CD4-positive, CD25-positive, alpha-beta regulatory T cell (primary cell): Measurements from ENCODE around the gene WFDC6. TPM values are rescaled to one million over a fixed set of nuclear protein-coding genes. Genes with fewer than 3 reads are reported as not detected.
"Not testable (repeated sequence)": the region's sequence is repeated elsewhere in the genome, so short reads cannot be mapped to it uniquely, and the experiment has no call there.

ENCODE experiments used
- ATAC-seq, 2 donors: fragments of 150-1000 bp; cut with Tn5 transposase; one replicate each; pipeline ENCODE4 v1.10.0; 2021; ENCODE audit warnings: low read depth in 2 of 2, moderate number of reproducible peaks in 2 of 2, moderate library complexity in 1 of 2
- DNase-seq, 3 donors: peaks; one replicate each; pipeline versions ENCODE4 v3.0.0 to v3.0.0-alpha.2; 2012 to 2022; ENCODE audit warnings: mixed read lengths in 1 of 3
- H3K27ac ChIP-seq: one replicate; pipeline ENCODE4 v1.7.0; 2013; ENCODE audit warnings: mild to moderate bottlenecking, low read length; ENCODE audit not compliant: insufficient read depth, poor library complexity, severe bottlenecking
- H3K27me3 ChIP-seq: one replicate; pipeline ENCODE4 v1.7.0; 2013; ENCODE audit warnings: low read length; ENCODE audit not compliant: control insufficient read depth, insufficient read depth
- H3K36me3 ChIP-seq: one replicate; pipeline ENCODE4 v1.7.0; 2013; ENCODE audit warnings: mild to moderate bottlenecking, low read length, moderate library complexity; ENCODE audit not compliant: control insufficient read depth, insufficient read depth
- H3K4me1 ChIP-seq: 2 replicates; pipeline ENCODE4 v1.7.0; 2013; ENCODE audit warnings: mild to moderate bottlenecking, low read length; ENCODE audit not compliant: insufficient read depth, control insufficient read depth, poor library complexity, severe bottlenecking
- H3K4me3 ChIP-seq: one replicate; pipeline ENCODE4 v1.7.0; 2013; ENCODE audit warnings: low read depth, mild to moderate bottlenecking, low read length, moderate library complexity
- H3K9me3 ChIP-seq, 2 experiments: 1 replicate in 1 of 2; 2 replicates in 1 of 2; pipeline ENCODE4 v1.7.0; 2013; ENCODE audit warnings: low read length in 2 of 2, mild to moderate bottlenecking in 1 of 2, moderate library complexity in 1 of 2; ENCODE audit not compliant: control insufficient read depth in 2 of 2
- H3K27ac Mint-ChIP-seq, 3 donors: one replicate each; pipeline ENCODE4 v1.8.0; 2020 to 2022; ENCODE audit warnings: mild to moderate bottlenecking in 3 of 3, mixed read lengths in 3 of 3, moderate library complexity in 2 of 3
- H3K27me3 Mint-ChIP-seq: one replicate; pipeline ENCODE4 v1.8.0; 2022; ENCODE audit warnings: mild to moderate bottlenecking, mixed read lengths
- H3K36me3 Mint-ChIP-seq: one replicate; pipeline ENCODE4 v1.8.0; 2020; ENCODE audit warnings: mixed read lengths
- H3K4me1 Mint-ChIP-seq, 4 donors: one replicate each; pipeline ENCODE4 v1.8.0; 2020 to 2022; ENCODE audit warnings: mixed read lengths in 4 of 4, mild to moderate bottlenecking in 1 of 4
- H3K4me3 Mint-ChIP-seq, 4 donors: one replicate each; pipeline ENCODE4 v1.8.0; 2020 to 2022; ENCODE audit warnings: mild to moderate bottlenecking in 4 of 4, mixed read lengths in 4 of 4, moderate library complexity in 3 of 4
- H3K9me3 Mint-ChIP-seq, 7 donors: one replicate each; pipeline ENCODE4 v1.8.0; 2020 to 2022; ENCODE audit warnings: mixed read lengths in 7 of 7, mild to moderate bottlenecking in 3 of 7, moderate library complexity in 2 of 7
- polyA plus RNA-seq, 4 donors: library from polyadenylated mRNA; unstranded; fragments of 300-500 nt; fragmentation: Illumina TruSeq; gene quantifications; one replicate each; pipeline ENCODE4 v1.2.3, GENCODE V29; 2021
- total RNA-seq: library from RNA; stranded (reverse); gene quantifications from one replicate; pipeline ENCODE4 v1.2.3, GENCODE V29; 2022

WFDC6 gene
- total and polyA plus RNA-seq, 5 donors from 2014 or later: not detected

GRCh38 chr20:45576995-45577394 is 37.7 kb upstream of the WFDC6 start:
- Histone ChIP-seq H3K27ac (no peak overlapping the region), H3K27me3 (peaks cover 6% of the 10 kb centered on the region), H3K9me3 (no peaks in the 10 kb centered on the region), H3K4me3 (no peak overlapping the region), H3K36me3 (no peaks in the 10 kb centered on the region), H3K4me1 (no peaks in the 10 kb centered on the region)
- ATAC-seq (no peak), DNase-seq (no peak)
- Mint-ChIP-seq H3K4me3 (no peak overlapping the region), H3K4me1 (no peaks in the 10 kb centered on the region), H3K9me3 (no peaks in the 10 kb centered on the region), H3K27me3 (peaks cover 45% of the 10 kb centered on the region), H3K36me3 (no peaks in the 10 kb centered on the region), H3K27ac (no peak overlapping the region)

GRCh38 chr20:45575931-45576330 is 36.6 kb upstream of the WFDC6 start:
- Histone ChIP-seq H3K27me3 (peaks cover 6% of the 10 kb centered on the region), H3K4me1 (no peaks in the 10 kb centered on the region), H3K27ac (no peak overlapping the region), H3K9me3 (no peaks in the 10 kb centered on the region), H3K36me3 (no peaks in the 10 kb centered on the region), H3K4me3 (no peak overlapping the region)
- Mint-ChIP-seq H3K4me3 (no peak overlapping the region), H3K27me3 (peaks cover 44% of the 10 kb centered on the region), H3K9me3 (peaks cover 0 to 4% (median 0%) of the 10 kb centered on the region in 7 donors), H3K36me3 (no peaks in the 10 kb centered on the region), H3K4me1 (no peaks in the 10 kb centered on the region), H3K27ac (no peak overlapping the region)
- no peak for ATAC-seq
- DNase-seq: no peak

GRCh38 chr20:45569650-45570049 is 30.4 kb upstream of the WFDC6 start:
- peaks cover 18% of the 10 kb centered on the region for H3K27me3 Mint-ChIP-seq
- H3K4me3 ChIP-seq, H3K4me1 Mint-ChIP-seq, H3K36me3 Mint-ChIP-seq, H3K4me1 ChIP-seq, H3K4me3 Mint-ChIP-seq, H3K27ac ChIP-seq, H3K36me3 ChIP-seq, H3K9me3 ChIP-seq, H3K27ac Mint-ChIP-seq, ATAC-seq, DNase-seq, H3K27me3 ChIP-seq, H3K9me3 Mint-ChIP-seq: not testable (repeated sequence)

GRCh38 chr20:45564760-45565276 is 25.5 kb upstream of the WFDC6 start:
- H3K9me3 ChIP-seq: no peaks in the 10 kb centered on the region
- Mint-ChIP-seq H3K4me3 (no peak overlapping the region), H3K27me3 (peaks cover 28% of the 10 kb centered on the region), H3K9me3 (peaks cover 0 to 4% (median 2%) of the 10 kb centered on the region in 7 donors), H3K4me1 (no peaks in the 10 kb centered on the region), H3K36me3 (no peaks in the 10 kb centered on the region), H3K27ac (no peak overlapping the region)
- H3K36me3 ChIP-seq: no peaks in the 10 kb centered on the region
- peaks cover 3% of the 10 kb centered on the region for H3K27me3 ChIP-seq
- H3K4me3 ChIP-seq: no peak overlapping the region
- H3K4me1 ChIP-seq: no peaks in the 10 kb centered on the region
- DNase-seq (no peak), ATAC-seq (no peak)
- no peak overlapping the region for H3K27ac ChIP-seq

- H3K27me3 Mint-ChIP-seq: peaks cover 12% of the 10 kb centered on the region
- ATAC-seq: no peak
- H3K9me3 Mint-ChIP-seq: peaks cover 0 to 3% (median 0%) of the 10 kb centered on the region in 7 donors
- H3K36me3 Mint-ChIP-seq: no peaks in the 10 kb centered on the region
- no peak overlapping the region for H3K4me3 ChIP-seq
- H3K27ac ChIP-seq: no peak overlapping the region
- no peak for DNase-seq
- H3K4me1 ChIP-seq: no peaks in the 10 kb centered on the region
- no peak overlapping the region for H3K4me3 Mint-ChIP-seq
- H3K9me3 ChIP-seq: no peaks in the 10 kb centered on the region
- H3K36me3 ChIP-seq: no peaks in the 10 kb centered on the region
- no peak overlapping the region for H3K27ac Mint-ChIP-seq
- no peaks in the 10 kb centered on the region for H3K4me1 Mint-ChIP-seq
- peaks cover 2% of the 10 kb centered on the region for H3K27me3 ChIP-seq
Measured at GRCh38 chr20:45555198-45555597, 15.9 kb upstream of the WFDC6 start.

- Histone ChIP-seq H3K4me3 (no peak overlapping the region), H3K27me3 (no peaks in the 10 kb centered on the region), H3K27ac (no peak overlapping the region), H3K9me3 (no peaks in the 10 kb centered on the region), H3K36me3 (no peaks in the 10 kb centered on the region), H3K4me1 (no peaks in the 10 kb centered on the region)
- ATAC-seq: no peak
- no peaks in the 10 kb centered on the region for H3K36me3 Mint-ChIP-seq
- DNase-seq: no peak
- H3K4me3 Mint-ChIP-seq: no peak overlapping the region
- no peak overlapping the region for H3K27ac Mint-ChIP-seq
- no peaks in the 10 kb centered on the region for H3K4me1 Mint-ChIP-seq
- peaks cover 12% of the 10 kb centered on the region for H3K27me3 Mint-ChIP-seq
- peaks cover 0 to 3% (median 0%) of the 10 kb centered on the region in 7 donors for H3K9me3 Mint-ChIP-seq
Measured at GRCh38 chr20:45552456-45552855, 13.2 kb upstream of the WFDC6 start.

- no peaks in the 10 kb centered on the region for H3K4me1 Mint-ChIP-seq
- H3K4me3 Mint-ChIP-seq: no peak overlapping the region
- DNase-seq: no peak
- ATAC-seq: no peak
- H3K36me3 Mint-ChIP-seq: no peaks in the 10 kb centered on the region
- Histone ChIP-seq H3K27ac (no peak overlapping the region), H3K4me3 (no peak overlapping the region), H3K36me3 (no peaks in the 10 kb centered on the region), H3K9me3 (no peaks in the 10 kb centered on the region), H3K27me3 (peaks cover 6% of the 10 kb centered on the region), H3K4me1 (no peaks in the 10 kb centered on the region)
- peaks cover 0 to 3% (median 0%) of the 10 kb centered on the region in 7 donors for H3K9me3 Mint-ChIP-seq
- H3K27me3 Mint-ChIP-seq: peaks cover 16% of the 10 kb centered on the region
- no peak overlapping the region for H3K27ac Mint-ChIP-seq
Measured at GRCh38 chr20:45550765-45551164, 11.5 kb upstream of the WFDC6 start.

- Mint-ChIP-seq H3K27ac (no peak overlapping the region), H3K27me3 (peaks cover 15% of the 10 kb centered on the region), H3K36me3 (no peaks in the 10 kb centered on the region), H3K4me3 (no peak overlapping the region), H3K4me1 (no peaks in the 10 kb centered on the region), H3K9me3 (peaks cover 0 to 3% (median 1%) of the 10 kb centered on the region in 7 donors)
- peaks cover 7% of the 10 kb centered on the region for H3K27me3 ChIP-seq
- no peak overlapping the region for H3K4me3 ChIP-seq
- ATAC-seq (no peak), DNase-seq (no peak)
- no peaks in the 10 kb centered on the region for H3K4me1 ChIP-seq
- no peaks in the 10 kb centered on the region for H3K9me3 ChIP-seq
- H3K36me3 ChIP-seq: no peaks in the 10 kb centered on the region
- H3K27ac ChIP-seq: no peak overlapping the region
Measured at GRCh38 chr20:45548410-45548809, 9.1 kb upstream of the WFDC6 start.
